Subcutaneous adipose tissue (tissue), 4 donors: Measurements from ENCODE around the gene ZSWIM4. TPM values are rescaled to one million over a fixed set of nuclear protein-coding genes. Genes with fewer than 3 reads are reported as not detected.

Experiments
- total RNA-seq, 4 donors: library from RNA; depleted of rRNA; stranded (reverse); fragments of >200 nt; gene quantifications; one replicate each; pipeline ENCODE4 v1.1.0, GENCODE V29; 2016
- TF ChIP-seq, protein P1 (sequence below): fragments of 450-650 bp; IDR thresholded peaks from one replicate; pipeline ENCODE4 v1.5.1; 2016; ENCODE audit warnings: low read depth, mild to moderate bottlenecking, control low read depth, antibody characterized with exemption, moderate library complexity

The ZSWIM4 gene
- total RNA-seq, 4 donors from 2014 or later = 1.6 to 4.7 (median 1.9) TPM

DNA sequence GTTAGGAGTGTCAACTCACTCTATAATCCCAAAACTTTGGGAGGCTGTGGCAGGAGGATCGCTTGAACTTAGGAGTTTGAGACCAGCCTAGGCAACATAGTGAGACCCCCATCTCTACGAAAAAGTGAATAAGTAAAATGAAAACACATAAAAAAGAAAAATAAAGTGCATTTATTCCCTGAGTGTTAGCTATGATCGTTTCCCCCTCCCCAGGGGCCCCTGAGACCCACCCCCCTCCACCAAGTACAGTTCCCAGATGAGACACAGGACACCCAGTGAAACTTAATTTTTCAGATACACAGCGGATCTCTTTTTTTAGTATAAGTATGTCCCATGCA, 53.1 kb downstream of the ZSWIM4 start:
- TF ChIP-seq, protein P1, sequence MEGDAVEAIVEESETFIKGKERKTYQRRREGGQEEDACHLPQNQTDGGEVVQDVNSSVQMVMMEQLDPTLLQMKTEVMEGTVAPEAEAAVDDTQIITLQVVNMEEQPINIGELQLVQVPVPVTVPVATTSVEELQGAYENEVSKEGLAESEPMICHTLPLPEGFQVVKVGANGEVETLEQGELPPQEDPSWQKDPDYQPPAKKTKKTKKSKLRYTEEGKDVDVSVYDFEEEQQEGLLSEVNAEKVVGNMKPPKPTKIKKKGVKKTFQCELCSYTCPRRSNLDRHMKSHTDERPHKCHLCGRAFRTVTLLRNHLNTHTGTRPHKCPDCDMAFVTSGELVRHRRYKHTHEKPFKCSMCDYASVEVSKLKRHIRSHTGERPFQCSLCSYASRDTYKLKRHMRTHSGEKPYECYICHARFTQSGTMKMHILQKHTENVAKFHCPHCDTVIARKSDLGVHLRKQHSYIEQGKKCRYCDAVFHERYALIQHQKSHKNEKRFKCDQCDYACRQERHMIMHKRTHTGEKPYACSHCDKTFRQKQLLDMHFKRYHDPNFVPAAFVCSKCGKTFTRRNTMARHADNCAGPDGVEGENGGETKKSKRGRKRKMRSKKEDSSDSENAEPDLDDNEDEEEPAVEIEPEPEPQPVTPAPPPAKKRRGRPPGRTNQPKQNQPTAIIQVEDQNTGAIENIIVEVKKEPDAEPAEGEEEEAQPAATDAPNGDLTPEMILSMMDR = no peak

DNA sequence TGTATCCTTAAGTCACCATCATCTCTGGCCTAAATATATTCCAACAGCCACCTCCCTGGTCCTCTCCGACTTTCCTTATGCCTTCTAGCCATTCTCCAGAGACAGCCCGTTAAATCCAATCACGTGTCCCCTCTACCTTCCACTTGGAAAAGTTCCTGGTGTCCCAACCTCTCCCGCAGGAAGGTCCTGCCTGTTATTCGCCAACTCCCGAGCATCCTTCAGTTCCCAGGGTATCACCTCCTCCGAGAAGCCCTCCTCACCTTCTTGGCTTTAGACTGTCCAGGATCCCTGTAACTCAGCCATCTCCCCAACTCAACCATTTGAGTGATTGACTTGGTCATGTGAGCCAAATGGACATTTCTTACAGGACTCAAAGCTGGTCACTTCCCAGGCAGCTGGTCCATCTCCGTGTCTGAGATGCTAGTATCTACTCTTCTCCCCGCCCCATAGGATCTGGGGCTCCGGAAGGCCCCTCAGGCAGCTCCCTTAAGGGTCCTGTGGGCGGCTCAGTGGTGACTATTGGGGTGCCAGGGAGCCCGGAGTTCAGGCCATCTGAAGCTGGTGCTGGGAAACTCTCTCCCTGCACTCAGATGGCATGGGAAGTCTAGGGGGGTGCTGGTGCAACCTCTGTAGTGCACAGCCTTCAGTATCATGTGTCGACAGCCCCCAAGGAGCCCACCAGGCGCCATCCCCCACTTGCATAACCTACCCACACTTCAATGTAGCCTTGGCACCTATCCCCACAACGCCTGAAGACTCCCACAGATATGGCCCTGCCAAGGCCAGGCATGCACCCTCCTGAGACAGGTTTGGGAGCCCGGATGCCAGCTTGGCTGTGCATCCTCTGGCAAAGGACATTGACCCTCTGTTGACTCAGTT, 53.8 kb downstream of the ZSWIM4 start:
- TF ChIP-seq, protein P1 = no peak

DNA sequence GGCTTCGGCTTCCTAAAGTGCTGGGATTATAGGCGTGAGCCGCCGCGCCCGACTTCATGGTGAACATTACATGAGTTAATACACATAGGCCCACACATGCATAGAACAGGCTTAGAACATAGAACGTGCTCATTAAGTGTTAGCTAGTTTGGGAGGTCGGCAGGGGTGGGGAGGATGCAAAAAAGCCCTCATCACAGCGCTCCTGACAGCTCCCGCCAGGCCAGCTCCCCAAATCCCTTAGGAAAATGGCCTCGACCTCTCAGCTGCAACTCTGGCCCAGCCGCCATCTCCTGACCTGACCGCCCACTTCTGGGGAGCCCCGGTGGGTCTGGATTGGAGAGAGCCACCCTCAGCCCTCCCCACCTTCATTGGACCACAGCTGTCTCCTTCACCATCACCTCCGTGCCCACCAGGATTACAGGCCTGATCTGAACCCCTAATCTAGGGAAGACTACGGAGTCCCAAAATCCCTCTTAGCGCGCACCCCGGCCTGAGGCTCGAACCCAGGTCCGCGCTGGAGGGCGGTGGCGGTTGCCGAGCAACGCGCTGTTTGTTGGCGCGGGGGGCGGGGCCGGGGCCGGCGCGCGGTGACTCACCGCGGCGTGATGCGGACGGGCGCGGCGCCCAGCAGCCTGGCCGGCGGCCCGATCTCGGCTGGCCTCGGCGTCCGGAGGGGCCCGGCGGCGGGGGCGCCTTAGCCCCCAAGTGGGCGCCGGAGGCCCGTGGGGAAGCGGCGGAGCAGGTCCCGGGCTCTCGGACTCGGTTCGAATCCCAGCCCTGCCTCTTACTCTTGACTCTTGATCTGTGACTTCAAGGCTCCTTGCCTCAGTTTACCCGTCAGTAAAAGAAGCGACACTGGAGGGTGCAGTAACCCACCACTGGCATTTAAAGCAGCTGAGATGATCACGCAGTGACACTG, 55.0 kb downstream of the ZSWIM4 start:
- TF ChIP-seq, protein P1 = no peak

DNA sequence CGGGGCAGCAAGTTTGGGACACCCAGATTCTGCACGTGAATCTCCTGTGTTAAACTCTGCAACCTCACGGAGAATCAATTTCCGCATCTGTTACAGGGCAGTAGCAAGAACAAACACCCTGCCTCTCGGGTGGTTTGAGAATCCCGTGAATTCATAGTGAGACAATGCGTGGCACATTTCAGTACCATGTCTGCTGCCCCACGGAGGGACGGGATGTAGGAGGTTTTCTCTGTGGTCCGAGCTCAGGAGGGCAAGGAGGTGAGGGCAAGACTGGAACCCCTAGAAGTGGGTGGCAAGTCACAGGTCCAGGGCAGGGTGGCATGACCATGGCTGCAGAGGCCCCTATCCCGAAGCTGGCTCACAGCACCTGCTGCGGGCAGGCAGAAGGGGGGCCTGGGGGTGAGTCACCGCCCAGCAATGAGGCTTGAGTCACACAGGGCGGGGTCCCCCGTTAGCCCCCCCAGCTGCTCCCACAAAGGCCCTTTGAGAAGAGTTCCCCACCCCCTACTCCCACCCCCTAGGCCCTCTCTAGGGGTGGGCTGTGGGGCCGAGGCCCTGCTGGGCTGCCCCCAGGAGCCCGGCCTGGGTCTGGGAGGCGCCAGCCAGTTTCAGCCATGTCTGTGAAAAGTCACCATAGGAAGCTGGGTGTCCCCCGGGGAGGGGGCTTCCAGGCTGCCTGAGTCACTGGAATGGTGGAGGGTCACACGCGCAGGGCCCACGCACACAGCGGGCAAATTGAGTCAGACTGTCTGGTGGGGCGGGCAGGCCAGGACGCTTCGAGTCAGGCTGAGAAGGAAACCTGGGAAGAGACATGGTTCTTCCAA, 55.9 kb downstream of the ZSWIM4 start:
- TF ChIP-seq, protein P1 = no peak

DNA sequence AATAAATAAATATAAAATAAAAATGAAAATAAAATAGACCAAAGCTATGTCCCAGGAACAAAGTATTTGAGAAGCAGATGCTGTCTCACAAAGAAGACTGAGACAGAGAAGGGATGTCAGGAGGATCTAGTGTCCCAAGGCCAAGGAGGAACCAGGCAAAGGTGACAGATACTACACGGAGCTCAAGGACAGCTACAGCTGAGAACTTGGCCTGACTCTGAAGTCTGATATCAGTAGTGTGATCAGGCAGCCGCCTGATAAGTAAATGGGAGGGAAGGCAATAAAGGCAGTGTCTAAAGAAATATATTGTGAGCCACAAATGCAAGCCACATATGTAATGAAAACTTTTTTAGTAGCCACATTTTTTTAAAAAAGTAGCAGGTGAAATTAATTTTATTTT, 61.3 kb downstream of the ZSWIM4 start:
- TF ChIP-seq, protein P1 = no peak

DNA sequence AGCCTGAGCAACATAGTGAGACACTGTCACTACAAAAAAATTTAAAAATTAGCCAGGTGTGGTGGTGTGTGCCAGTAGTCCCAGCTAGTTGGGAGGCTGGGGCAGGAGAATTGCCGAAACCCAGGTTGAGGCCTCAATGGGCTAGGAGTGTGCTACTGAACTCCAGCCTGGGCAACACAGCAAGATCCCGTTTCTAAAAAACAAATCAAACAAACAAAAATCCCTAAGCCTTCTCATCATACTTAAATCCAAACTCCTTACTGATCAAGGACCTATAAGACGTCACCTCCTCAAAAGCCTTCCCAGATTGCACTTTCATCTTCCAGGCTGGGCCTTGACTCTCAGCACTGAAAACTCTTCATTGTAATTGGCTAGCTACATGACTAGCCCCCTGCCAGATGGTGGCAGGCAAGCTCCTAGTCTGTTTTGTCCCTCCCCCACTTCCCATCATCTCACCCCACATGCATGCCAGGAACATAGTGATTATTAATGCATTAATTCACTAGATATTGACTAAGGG, 64.2 kb downstream of the ZSWIM4 start:
- TF ChIP-seq, protein P1 = no peak
